GM20431 (cell line): ENCODE measurements around the gene VANGL1.

Source experiments
- in situ Hi-C: fragments of 300-500 bp; cut with MseI, MboI; formaldehyde crosslinking; loops from one replicate; pipeline ENCODE4 v1.15.0; 2020; ENCODE audit warnings: low sequenced_read_pairs; ENCODE audit not compliant: unreplicated experiment

The VANGL1 gene

DNA sequence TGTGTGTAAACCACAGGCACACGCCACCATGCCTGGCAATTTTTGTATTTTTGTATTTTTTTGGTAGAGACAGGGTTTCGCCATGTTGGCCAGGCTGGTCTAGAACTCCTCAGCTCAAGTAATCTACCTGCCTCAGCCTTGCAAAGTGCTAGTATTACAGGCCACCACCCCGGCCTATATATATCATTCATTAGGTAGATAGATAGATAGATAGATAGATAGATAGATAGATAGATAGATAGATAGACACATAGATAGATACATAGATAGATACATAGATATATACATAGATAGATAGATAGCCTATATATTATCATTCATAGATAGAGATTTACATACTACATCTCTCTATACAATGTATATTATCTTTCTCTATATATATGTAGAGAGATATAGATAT lies 46.0 kb downstream of the VANGL1 start:
- in situ Hi-C loops = no loop called here

DNA sequence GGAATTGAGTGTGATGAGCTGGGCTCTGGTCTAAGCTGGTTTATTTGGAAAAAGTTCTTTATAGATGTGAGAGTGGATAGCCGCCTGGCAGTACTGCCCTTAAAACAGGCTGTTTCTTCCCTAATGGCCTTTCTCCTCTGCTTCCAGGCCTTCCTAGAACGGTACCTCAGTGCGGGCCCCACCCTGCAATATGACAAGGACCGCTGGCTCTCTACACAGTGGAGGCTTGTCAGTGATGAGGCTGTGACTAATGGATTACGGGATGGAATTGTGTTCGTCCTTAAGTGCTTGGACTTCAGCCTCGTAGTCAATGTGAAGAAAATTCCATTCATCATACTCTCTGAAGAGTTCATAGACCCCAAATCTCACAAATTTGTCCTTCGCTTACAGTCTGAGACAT lies 49.2 kb downstream of the VANGL1 start:
- in situ Hi-C loops = no loop called here

DNA sequence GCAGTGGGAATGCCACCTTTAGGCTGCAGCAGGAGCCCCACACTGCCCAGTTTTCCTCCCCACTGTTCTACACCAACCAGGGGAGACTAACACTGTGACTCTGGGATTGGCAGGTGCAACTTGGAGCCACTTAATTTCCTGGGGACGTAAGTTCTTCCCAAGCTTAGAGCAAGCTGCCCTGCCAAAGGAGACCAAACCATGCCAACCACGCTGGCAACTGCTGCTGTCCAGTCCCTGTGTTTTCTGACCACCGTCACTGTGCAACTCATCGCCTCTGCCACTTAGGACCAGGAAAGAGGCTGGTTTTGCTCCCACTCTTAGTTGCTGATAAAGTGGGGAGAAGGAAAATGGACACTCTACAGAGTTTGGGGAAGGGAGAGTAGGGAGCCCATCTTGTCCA lies 50.5 kb downstream of the VANGL1 start:
- in situ Hi-C loops = no loop called here

- in situ Hi-C loops = no loop called here
Observed at GRCh38 chr1:115694805-115695204, 53.0 kb downstream of the VANGL1 start.

DNA sequence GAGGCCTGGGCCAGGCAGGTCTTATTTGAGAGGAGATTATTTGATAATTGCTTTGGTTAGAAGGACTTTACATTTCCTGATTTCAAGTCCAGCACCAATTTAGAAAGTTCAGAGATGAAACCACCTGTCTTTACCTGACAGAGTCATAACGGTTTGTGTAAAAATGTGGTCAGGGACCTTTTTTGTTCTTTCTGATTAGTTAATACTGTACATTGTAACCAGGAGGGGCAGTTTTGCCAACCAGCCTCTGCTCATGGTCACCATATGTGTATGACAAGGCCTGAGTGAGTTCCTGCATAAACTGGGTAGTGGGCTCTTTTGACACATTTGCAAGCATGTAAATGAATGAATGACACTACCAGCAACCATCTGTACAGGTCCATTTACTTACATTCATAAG lies 55.8 kb downstream of the VANGL1 start:
- in situ Hi-C loops = no loop called here

DNA sequence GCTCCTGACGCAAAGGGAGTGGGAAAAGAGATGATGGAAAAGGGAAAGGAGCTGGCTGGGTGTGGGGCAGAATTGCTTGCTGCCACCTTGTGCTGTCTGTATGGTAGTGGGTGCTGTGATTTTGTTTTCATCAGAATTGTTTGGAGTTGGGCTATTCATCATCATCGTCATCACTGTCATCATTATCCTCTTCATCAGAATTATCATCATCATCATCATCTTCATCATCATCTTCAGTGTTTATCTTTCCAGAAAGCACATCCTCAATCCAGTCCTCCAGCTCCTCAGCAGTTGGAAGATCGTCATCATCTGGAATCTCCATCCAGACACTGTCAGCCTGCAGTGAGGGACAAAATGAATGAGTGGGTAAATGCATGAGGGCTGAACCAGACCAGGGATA lies 59.3 kb downstream of the VANGL1 start:
- in situ Hi-C loops = no loop called here

GRCh38 chr1:115702959-115703358 lies 61.2 kb downstream of the VANGL1 start:
- in situ Hi-C loops = no loop called here

DNA sequence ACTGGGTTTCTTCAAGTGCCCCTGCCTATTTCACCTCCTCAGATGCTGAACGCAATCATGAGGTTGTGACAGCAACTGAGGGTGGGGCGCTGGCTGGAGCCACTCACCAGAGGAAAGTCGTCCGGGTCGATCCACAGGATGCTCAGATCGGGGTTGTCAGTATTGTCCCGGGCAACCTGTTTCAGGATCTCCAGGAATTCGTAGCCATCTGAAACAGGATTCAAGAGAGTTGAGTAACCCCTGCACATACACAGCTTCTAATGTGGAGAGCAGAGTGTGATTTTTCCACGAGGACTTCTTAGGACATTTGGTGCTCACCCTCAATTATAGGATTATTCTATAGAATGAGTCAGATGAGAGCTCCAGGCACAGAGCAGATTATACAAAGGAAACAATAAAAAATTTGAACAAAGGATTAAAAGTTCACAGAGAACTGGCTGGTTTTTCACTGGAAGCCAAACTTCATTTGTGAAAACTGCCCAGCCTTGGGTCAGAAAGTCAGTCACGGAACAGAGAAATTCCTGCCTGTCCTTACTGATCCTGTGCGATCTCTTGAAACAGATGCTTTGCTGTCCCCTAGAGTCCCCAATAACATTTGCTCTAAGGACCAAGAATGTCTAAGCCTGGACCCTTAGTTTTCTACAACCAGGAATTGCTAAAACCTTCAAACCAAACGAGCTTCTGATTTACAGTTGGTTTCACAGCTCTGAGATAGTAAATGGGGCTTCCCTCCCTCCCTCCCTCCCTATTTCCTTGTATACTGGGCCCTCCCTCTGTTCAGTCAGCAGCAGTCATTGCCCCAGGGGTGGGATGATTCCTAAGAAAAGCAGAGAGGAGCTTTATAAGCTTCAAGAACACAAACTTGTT lies 63.5 kb downstream of the VANGL1 start:
- in situ Hi-C loops = no loop called here

GRCh38 chr1:115705963-115706362 lies 64.2 kb downstream of the VANGL1 start:
- in situ Hi-C loops = no loop called here

- in situ Hi-C loops = no loop called here
Observed at GRCh38 chr1:115706587-115707425, 65.0 kb downstream of the VANGL1 start.

- in situ Hi-C loops = no loop called here
Observed at GRCh38 chr1:115710859-115711624, 69.3 kb downstream of the VANGL1 start.

DNA sequence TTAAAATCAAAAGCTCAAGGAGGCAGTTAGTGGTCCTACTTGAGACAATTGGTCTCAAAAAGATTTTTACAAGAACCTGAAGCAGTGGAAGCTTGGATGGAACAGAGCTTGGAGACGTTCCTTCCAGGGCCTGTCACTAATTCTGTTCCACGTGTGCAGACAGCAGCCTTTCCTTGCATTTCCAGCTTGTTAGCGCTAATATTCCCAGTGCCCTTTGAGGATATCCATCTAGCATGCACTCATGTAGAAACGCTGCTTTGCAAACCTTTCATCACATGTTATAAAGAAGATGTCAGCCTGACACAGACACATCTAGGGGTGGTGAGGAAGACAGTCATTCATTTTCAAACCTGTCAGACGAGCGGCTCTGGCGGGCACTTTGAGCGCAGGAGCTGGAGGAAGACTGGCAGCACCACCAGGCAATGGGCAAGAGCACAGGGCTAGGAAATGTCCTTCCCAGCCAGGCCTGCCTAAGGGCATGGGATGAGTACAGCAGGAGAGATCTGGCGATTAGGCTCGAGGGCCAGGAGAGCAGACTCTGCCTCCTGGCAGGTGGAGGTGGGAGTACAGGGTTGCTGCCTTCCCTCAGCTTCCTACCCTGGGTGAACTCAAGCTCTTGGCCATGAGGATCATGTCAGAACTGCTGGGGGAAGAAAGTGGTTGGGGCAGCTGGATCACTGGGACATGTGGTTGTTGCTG lies 71.3 kb downstream of the VANGL1 start:
- in situ Hi-C loops = no loop called here

DNA sequence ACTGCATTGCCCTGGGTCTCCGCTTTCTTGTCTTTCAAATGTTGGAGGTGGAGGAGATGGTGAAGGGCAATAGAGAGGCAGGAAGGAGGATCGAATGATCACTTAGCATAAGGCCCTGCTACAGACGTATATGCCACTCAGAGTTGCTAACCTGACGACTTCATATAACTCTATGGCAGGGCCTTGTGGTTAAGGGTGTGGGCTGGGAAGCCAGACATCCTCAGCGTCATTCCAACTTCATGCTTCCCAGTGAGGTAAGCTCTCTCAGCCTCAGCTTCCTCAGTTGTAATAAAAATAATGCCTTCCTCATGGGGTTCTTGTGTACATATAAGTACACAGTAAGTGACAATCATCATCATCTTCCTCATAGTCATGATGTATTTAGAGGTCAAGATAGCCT lies 72.1 kb downstream of the VANGL1 start:
- in situ Hi-C loops = no loop called here

DNA sequence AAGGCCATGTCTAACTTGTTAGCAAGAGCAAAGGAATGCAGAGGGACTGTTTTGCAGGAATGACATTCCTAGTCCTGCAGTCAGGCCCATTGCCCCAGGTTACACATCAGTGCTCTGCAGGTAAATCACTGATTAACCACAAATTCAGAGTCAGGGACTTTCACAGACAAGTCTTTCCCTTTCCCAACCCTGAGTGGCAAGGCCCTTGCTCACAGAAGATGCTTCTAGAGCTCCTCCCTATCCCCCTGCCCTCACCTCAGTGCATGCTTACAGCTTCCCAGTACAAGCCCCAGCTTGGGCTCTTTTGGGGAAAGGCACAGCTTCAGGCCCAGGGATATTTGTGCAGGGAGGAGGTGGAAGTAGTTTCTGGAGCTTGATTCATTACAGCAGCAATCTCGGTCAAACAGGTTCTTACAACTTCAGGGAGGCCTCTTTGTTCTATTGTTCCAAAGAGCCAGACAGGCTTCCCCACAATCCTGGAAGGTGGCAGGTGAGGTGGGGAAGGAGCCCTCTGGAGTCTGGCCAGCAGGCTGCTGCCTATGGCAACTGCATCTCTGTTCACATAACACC lies 72.9 kb downstream of the VANGL1 start:
- in situ Hi-C loops = no loop called here

DNA sequence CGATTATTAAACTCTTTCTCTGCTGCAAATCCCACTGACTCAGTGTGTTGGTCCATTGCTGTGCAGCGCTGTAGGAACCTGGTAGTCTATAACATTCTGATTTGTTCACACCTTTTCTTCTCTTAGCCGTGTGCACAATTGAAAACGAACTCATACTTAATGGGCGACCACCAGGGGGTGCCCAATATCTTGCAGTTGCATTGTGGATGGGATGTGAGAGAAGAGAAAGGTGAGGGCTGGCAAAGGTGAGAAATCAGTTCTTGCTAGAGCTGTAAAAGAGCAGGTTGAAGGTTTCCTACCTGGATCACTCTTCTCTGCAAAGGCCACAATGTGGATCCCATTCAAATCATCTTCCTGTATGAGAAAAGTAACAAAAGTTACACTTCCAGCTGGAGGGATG lies 75.8 kb downstream of the VANGL1 start:
- in situ Hi-C loops = no loop called here

GRCh38 chr1:115718011-115718754 lies 76.4 kb downstream of the VANGL1 start:
- in situ Hi-C loops = no loop called here

DNA sequence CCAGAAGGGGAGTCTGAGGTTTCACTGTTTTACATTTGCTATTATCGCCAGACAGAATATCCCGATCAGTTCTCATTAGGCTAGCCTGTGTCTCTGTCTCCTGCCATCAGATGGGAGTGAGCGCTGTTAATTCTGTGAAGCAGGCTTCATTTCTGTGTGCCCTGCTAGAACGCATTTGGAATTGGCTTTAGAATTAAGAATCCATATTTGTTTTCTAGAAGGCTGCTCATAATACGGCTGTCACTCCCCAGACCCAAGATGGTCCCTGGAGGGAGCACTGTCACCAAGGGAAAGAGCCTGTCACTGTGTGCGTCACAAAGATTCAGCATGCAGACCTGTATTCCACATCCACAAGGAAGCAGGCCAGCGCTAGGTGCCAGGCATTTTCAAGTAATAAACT lies 77.5 kb downstream of the VANGL1 start:
- in situ Hi-C loops = no loop called here

DNA sequence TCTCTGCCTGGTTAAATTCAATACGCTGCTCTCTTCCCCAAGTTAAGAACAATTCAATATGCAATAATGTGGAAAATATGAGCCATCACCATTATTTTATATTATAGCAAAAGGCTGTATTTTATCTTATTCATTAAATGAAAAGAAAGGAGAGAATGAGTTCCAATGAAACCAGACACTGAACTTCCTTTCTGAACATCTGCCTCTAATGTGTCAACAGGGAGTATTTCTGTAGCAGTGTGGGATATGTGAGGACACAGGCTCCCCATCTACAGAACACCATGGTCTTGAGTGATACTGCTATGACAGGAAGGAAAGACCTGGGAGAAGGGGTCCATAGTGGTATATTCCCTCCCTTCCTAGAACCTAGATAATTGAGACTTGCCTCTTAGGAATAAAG lies 80.5 kb downstream of the VANGL1 start:
- in situ Hi-C loops = no loop called here

- in situ Hi-C loops = no loop called here
Observed at GRCh38 chr1:115723756-115724155, 82.0 kb downstream of the VANGL1 start.
